ENCODE data around the gene ALCAM.

DNA sequence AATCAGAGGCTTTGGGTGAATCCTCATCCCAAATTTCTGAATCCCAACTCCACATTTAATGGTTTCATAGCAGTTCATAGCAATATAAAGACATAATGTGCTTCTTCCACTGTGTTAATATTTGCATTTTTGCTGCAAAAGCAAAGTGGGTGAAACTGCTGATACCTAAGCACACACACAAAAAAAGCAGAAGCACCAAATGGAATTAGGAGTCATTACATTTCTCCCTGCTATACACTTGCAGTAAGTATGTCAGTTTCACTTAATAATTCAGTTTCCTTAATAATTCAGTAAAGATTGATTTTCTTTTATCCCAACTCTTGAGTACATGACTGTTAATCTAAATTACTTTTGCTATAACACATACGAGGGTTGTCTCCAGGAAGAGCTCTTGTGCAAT is 48.9 kb upstream of the ALCAM start:
- TF ChIP-seq POLR2AphosphoS5 (IDR thresholded peaks at IDR 0.05; ENCODE audit: low read depth, low read length) (no peak), SIN3A (IDR thresholded peaks at IDR 0.05; ENCODE audit: borderline replicate concordance, insufficient read depth, low read length) (no peak), REST (IDR thresholded peaks at IDR 0.05; ENCODE audit: insufficient read depth in 1 of 2, low read depth in 2 of 2, low read length in 2 of 2) (no peak)
